GM21447 (cell line): Measurements from ENCODE around the gene ARHGAP42.
A peak's percentile ranks its signal among the peaks of the same experiment; 100 is the strongest.

Source experiments
- ATAC-seq: cut with Tn5 transposase; IDR thresholded peaks from one replicate; pipeline ENCODE4 v1.9.1; 2021; ENCODE audit not compliant: unreplicated experiment

ARHGAP42 gene

GRCh38 chr11:100949443-100949842 lies 262.4 kb downstream of the ARHGAP42 start:
- no peak for ATAC-seq

GRCh38 chr11:100955318-100955717 lies 268.2 kb downstream of the ARHGAP42 start:
- no peak for ATAC-seq

GRCh38 chr11:100956351-100956750 lies 269.3 kb downstream of the ARHGAP42 start:
- no peak for ATAC-seq

GRCh38 chr11:100957499-100957898 lies 270.4 kb downstream of the ARHGAP42 start:
- ATAC-seq = no peak

GRCh38 chr11:100961633-100962032 lies 274.5 kb downstream of the ARHGAP42 start:
- no peak for ATAC-seq

GRCh38 chr11:100963375-100963774 lies 276.3 kb downstream of the ARHGAP42 start:
- no peak for ATAC-seq

GRCh38 chr11:100964435-100964834 lies 277.3 kb downstream of the ARHGAP42 start:
- ATAC-seq = no peak

GRCh38 chr11:100965346-100965745 lies 278.3 kb downstream of the ARHGAP42 start:
- no peak for ATAC-seq

- no peak for ATAC-seq
These were observed 279.3 kb downstream of the ARHGAP42 start for GRCh38 chr11:100966366-100966765.

GRCh38 chr11:100969008-100969407 lies 281.9 kb downstream of the ARHGAP42 start:
- ATAC-seq = no peak

- ATAC-seq = no peak
These were observed 283.4 kb downstream of the ARHGAP42 start for GRCh38 chr11:100970283-100971164.

GRCh38 chr11:100972046-100972445 lies 285.0 kb downstream of the ARHGAP42 start:
- ATAC-seq = no peak

GRCh38 chr11:100978442-100978841 lies 291.4 kb downstream of the ARHGAP42 start:
- no peak for ATAC-seq

GRCh38 chr11:100978939-100979338 lies 291.9 kb downstream of the ARHGAP42 start:
- no peak for ATAC-seq

- no peak for ATAC-seq
These were observed 293.1 kb downstream of the ARHGAP42 start for GRCh38 chr11:100980156-100980555.

GRCh38 chr11:100981196-100981824 lies 294.2 kb downstream of the ARHGAP42 start:
- no peak for ATAC-seq

- no peak for ATAC-seq
These were observed 297.6 kb downstream of the ARHGAP42 start for GRCh38 chr11:100984668-100985067.

GRCh38 chr11:100990931-100991330 lies 303.8 kb downstream of the ARHGAP42 start:
- no peak for ATAC-seq

GRCh38 chr11:100991541-100991940 lies 304.5 kb downstream of the ARHGAP42 start:
- no peak for ATAC-seq

GRCh38 chr11:100994966-100995365 lies 307.9 kb downstream of the ARHGAP42 start:
- no peak for ATAC-seq

GRCh38 chr11:100999756-101000155 lies 312.7 kb downstream of the ARHGAP42 start:
- no peak for ATAC-seq

GRCh38 chr11:101003468-101003867 lies 316.4 kb downstream of the ARHGAP42 start:
- ATAC-seq = peak; percentile 53
